Nephron progenitor cell (in vitro differentiated cells): ENCODE measurements around the gene ACACA.
A peak's percentile ranks its signal among the peaks of the same experiment; 100 is the strongest.

ENCODE experiments used
- DNase-seq: peaks from one replicate; pipeline ENCODE4 v3.0.0; 2021
- H3K27ac Mint-ChIP-seq: 2 replicates; pipeline ENCODE4 v1.8.0; 2021; ENCODE audit warnings: mild to moderate bottlenecking, moderate library complexity, mixed read lengths
- H3K27me3 Mint-ChIP-seq: 2 replicates; pipeline ENCODE4 v1.8.0; 2021; ENCODE audit warnings: mild to moderate bottlenecking, low read depth, mixed read lengths; ENCODE audit not compliant: poor library complexity
- H3K36me3 Mint-ChIP-seq: 2 replicates; pipeline ENCODE4 v1.8.0; 2021; ENCODE audit warnings: low read depth, mixed read lengths
- H3K4me1 Mint-ChIP-seq: 2 replicates; pipeline ENCODE4 v1.8.0; 2021; ENCODE audit warnings: mixed read lengths
- H3K4me3 Mint-ChIP-seq: 2 replicates; pipeline ENCODE4 v1.8.0; 2021; ENCODE audit warnings: mild to moderate bottlenecking, moderate library complexity, mixed read lengths
- H3K9me3 Mint-ChIP-seq: 2 replicates; pipeline ENCODE4 v1.8.0; 2021; ENCODE audit warnings: mild to moderate bottlenecking, moderate library complexity, mixed read lengths
- CTCF ChIP-seq: fragments of 200-600 bp; sonication (generic); IDR thresholded peaks from 2 replicates; pipeline ENCODE4 v1.5.0; 2021; ENCODE audit warnings: antibody characterized with exemption

The ACACA gene

GRCh38 chr17:37212179-37212578 is 194.5 kb downstream of the ACACA start:
- no peak for DNase-seq
- H3K27ac Mint-ChIP-seq, result no peak overlapping the region
- peaks cover 9% of the 10 kb centered on the region for H3K4me1 Mint-ChIP-seq
- H3K36me3 Mint-ChIP-seq, result peaks cover 27% of the 10 kb centered on the region
- no peak for TF ChIP-seq CTCF
- no peaks in the 10 kb centered on the region for H3K27me3 Mint-ChIP-seq
- H3K4me3 Mint-ChIP-seq, result no peak overlapping the region
- H3K9me3 Mint-ChIP-seq, result no peaks in the 10 kb centered on the region

GRCh38 chr17:37211136-37211535 is 195.5 kb downstream of the ACACA start:
- Mint-ChIP-seq H3K9me3 (no peaks in the 10 kb centered on the region), H3K27me3 (no peaks in the 10 kb centered on the region), H3K27ac (no peak overlapping the region), H3K36me3 (peaks cover 25% of the 10 kb centered on the region), H3K4me1 (peaks cover 9% of the 10 kb centered on the region), H3K4me3 (no peak overlapping the region)
- no peak for TF ChIP-seq CTCF
- no peak for DNase-seq

DNA sequence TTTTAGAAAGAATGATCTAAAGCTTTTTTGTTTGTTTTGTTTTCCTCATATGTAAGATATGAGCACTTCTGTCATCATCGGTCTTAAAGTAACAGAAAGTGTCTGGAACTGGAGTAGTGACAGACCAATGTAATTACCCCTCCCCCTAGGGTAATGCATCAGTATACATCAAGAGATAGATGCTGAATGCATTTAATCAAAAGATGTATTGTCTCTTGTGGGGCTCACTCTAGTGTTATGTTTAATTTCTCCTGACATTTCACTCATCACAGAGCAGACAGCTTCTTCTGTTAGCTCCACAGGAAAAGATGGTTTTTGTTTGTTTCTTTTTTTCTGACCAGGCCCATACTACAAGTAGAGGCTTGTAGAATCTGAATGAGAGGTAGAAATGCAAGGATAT is 199.5 kb downstream of the ACACA start:
- Mint-ChIP-seq H3K36me3 (peaks cover 46% of the 10 kb centered on the region), H3K4me3 (no peak overlapping the region), H3K27me3 (no peaks in the 10 kb centered on the region), H3K27ac (no peak overlapping the region), H3K9me3 (no peaks in the 10 kb centered on the region), H3K4me1 (peaks cover 5% of the 10 kb centered on the region)
- DNase-seq, result no peak
- TF ChIP-seq CTCF, result no peak

DNA sequence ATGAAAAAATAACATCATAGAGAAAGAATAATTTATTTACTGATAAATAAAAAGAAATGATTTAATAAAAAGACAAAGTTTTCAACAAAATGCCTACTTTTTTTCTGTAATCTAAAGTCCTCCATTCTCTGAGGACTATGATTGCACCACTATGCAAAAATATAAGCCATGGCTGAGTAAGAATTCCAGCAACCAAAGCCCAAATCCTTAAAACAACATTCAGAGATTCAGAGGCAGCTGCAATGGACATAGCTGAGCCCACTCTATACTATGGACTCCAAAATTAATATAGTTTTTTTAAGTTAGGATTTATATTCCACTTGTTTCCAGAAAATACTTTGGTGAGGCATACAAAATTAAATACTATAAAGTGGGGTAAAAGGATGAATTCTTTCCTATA is 200.3 kb downstream of the ACACA start:
- Mint-ChIP-seq H3K9me3 (no peaks in the 10 kb centered on the region), H3K4me3 (no peak overlapping the region)
- TF ChIP-seq CTCF, result no peak

GRCh38 chr17:37200497-37200896 is 206.1 kb downstream of the ACACA start:
- Mint-ChIP-seq H3K27ac (no peak overlapping the region), H3K9me3 (no peaks in the 10 kb centered on the region), H3K36me3 (peaks cover 52% of the 10 kb centered on the region), H3K4me3 (no peak overlapping the region), H3K27me3 (no peaks in the 10 kb centered on the region), H3K4me1 (no peaks in the 10 kb centered on the region)
- no peak for DNase-seq
- no peak for TF ChIP-seq CTCF

More for the DNA sequence above, 200.3 kb downstream of the ACACA start:
- Mint-ChIP-seq H3K27ac (no peak overlapping the region), H3K36me3 (peaks cover 53% of the 10 kb centered on the region), H3K4me1 (peaks cover 1% of the 10 kb centered on the region), H3K27me3 (no peaks in the 10 kb centered on the region)
- no peak for DNase-seq

GRCh38 chr17:37197336-37197735 is 209.3 kb downstream of the ACACA start:
- TF ChIP-seq CTCF, result no peak
- Mint-ChIP-seq H3K27me3 (no peaks in the 10 kb centered on the region), H3K27ac (peak overlapping the region; percentile 12), H3K4me1 (no peaks in the 10 kb centered on the region), H3K4me3 (no peak overlapping the region), H3K36me3 (peaks cover 30% of the 10 kb centered on the region), H3K9me3 (no peaks in the 10 kb centered on the region)
- no peak for DNase-seq
